AG04450 (cell line): ENCODE results near the gene HEPHL1. TPM values are rescaled to one million over a fixed set of nuclear protein-coding genes. Genes with fewer than 3 reads are reported as not detected.

Source experiments
- CTCF ChIA-PET: fragments of 300-600, 350-600 bp; formaldehyde crosslinking; extraction: SDS; loops from one replicate; lab custom pipeline; 2022; ENCODE audit warnings: antibody characterized with exemption, inconsistent platforms; lab: Charles Lee
- POLR2A ChIA-PET: fragments of 350-600 bp; formaldehyde crosslinking; extraction: SDS; loops from one replicate; lab custom pipeline; 2021; ENCODE audit warnings: antibody characterized with exemption, inconsistent platforms; lab: Yijun Ruan, JAX
- DNase-seq: peaks from one replicate; pipeline ENCODE4 v3.0.0-alpha.2; 2011; ENCODE audit warnings: low read depth, low spot score
- H3K27ac ChIP-seq: one replicate; pipeline ENCODE4 v1.5.1; 2012; ENCODE audit warnings: low read depth, low read length, control low read depth
- H3K27me3 ChIP-seq: one replicate; pipeline ENCODE4 v1.6.0; 2012; ENCODE audit warnings: low read length; ENCODE audit not compliant: control insufficient read depth, insufficient read depth
- H3K4me3 ChIP-seq: 2 replicates; pipeline ENCODE4 v1.5.1; 2011; ENCODE audit warnings: mild to moderate bottlenecking, low read depth, low read length, control low read depth
- H3K9me3 ChIP-seq: 2 replicates; pipeline ENCODE4 v1.5.1; 2012; ENCODE audit warnings: low read length; ENCODE audit not compliant: control insufficient read depth, insufficient read depth
- polyA plus RNA-seq: library from polyadenylated mRNA; depleted of rRNA; stranded (reverse); fragments of >200 nt; gene quantifications from 2 replicates; pipeline ENCODE4 v1.2.3, GENCODE V29; 2011
- TF ChIP-seq, protein P1 (sequence below): IDR thresholded peaks from 2 replicates; pipeline ENCODE4 v1.5.1; 2011; ENCODE audit warnings: low read depth, low read length, control low read depth, inconsistent platforms

HEPHL1 gene
- polyA plus RNA-seq, 1 experiment, result 0.02 TPM

DNA sequence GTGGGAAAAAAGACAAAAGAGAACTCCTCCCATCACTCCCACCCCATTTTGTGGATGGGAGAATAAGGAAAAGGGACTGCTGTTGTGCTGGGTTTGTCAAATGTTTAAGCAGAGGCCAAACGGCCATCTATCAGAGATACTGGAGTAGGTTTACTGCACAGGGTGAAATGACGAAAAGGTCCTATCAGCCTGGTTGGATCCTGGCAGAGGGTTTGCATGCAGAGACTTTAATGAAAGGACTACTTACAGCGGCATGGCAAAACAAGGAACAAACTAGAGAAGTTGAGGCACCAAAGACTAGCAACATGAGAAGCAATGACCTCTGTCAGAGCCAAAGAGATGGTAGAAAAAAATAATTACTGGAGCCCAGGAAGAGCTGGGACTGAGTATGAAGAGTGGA is 32.2 kb upstream of the HEPHL1 start:
- ChIA-PET CTCF (no interaction called here), POLR2A (no interaction called here)
- TF ChIP-seq, protein P1, sequence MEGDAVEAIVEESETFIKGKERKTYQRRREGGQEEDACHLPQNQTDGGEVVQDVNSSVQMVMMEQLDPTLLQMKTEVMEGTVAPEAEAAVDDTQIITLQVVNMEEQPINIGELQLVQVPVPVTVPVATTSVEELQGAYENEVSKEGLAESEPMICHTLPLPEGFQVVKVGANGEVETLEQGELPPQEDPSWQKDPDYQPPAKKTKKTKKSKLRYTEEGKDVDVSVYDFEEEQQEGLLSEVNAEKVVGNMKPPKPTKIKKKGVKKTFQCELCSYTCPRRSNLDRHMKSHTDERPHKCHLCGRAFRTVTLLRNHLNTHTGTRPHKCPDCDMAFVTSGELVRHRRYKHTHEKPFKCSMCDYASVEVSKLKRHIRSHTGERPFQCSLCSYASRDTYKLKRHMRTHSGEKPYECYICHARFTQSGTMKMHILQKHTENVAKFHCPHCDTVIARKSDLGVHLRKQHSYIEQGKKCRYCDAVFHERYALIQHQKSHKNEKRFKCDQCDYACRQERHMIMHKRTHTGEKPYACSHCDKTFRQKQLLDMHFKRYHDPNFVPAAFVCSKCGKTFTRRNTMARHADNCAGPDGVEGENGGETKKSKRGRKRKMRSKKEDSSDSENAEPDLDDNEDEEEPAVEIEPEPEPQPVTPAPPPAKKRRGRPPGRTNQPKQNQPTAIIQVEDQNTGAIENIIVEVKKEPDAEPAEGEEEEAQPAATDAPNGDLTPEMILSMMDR, result no peak
- H3K27me3 ChIP-seq, result no peaks in the 10 kb centered on the region
- no peak overlapping the region for H3K27ac ChIP-seq
- H3K9me3 ChIP-seq, result peaks cover 3% of the 10 kb centered on the region; the same call in 1 of the 2 replicates
- no peak overlapping the region for H3K4me3 ChIP-seq
- DNase-seq, result no peak

DNA sequence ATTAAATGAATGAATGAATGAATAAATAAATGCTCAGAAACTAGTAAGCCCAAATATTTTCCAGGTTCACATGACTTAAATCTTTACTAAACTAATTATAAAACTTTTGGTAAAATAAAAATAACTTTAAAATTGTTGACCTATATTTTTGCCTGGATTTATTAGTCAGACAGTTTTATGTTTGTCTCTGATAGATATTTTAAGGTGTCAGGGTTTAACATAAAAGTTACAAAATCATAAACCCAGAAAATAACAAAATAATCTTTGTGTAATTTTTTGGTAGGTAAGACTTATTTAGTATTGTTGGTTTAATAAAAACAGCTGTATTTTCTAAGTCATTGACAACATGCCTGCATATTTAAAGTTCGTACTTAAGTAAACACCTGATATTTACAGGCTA is 27.4 kb upstream of the HEPHL1 start:
- Histone ChIP-seq H3K27ac (no peak overlapping the region), H3K9me3 (peaks cover 3% of the 10 kb centered on the region; the same call in 1 of the 2 replicates), H3K27me3 (no peaks in the 10 kb centered on the region), H3K4me3 (no peak overlapping the region)
- CTCF ChIA-PET, result no interaction called here
- no peak for DNase-seq
- TF ChIP-seq, protein P1, result no peak
- POLR2A ChIA-PET, result no interaction called here

DNA sequence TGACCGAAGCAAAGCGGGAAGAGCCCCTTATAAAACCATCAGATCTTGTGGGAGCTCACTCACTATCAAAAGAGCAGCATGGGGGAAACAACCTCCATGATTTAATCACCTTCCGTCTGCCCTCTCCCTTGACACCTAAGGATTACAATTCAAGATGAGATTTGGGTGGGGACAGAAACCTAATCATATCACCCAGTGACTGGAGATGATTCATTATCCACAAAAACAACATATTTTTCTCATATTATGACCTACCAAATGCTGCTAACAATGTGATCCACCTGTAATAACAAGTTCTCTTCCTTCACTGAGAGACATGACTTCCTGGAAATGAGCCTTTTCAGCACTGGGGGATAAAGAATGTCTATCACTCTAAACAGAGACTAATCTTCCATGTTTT is 23.4 kb upstream of the HEPHL1 start:
- TF ChIP-seq, protein P1, result no peak
- H3K27ac ChIP-seq, result no peak overlapping the region
- ChIA-PET POLR2A (no interaction called here), CTCF (no interaction called here)
- peaks cover 3% of the 10 kb centered on the region; the same call in 1 of the 2 replicates for H3K9me3 ChIP-seq
- DNase-seq, result no peak
- H3K27me3 ChIP-seq, result no peaks in the 10 kb centered on the region
- H3K4me3 ChIP-seq, result no peak overlapping the region

DNA sequence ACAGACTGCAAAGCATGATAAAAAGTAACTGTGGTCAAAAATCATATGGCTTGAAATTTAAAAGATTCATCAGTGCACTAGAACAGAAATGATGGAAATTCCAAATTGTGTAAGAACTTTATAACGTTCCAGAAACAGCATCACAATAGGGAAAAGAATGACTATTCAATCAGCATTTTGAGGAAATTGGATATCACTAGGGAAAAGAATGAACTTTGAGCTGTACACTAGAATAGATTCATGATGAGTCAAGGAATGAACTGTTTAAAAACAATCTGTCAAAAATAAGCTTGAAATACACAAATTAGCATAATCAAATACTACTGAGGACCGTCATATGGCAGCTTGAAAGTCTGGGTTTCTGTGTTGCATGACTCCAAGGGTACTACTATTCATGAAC is 20.5 kb upstream of the HEPHL1 start:
- no peak for DNase-seq
- ChIA-PET CTCF (interaction anchor here (1.4 kb wide), 1 partner anchor 106 kb away, joined by 6 read pairs; no protein-coding TSS in a partner anchor), POLR2A (interaction anchor here (0.9 to 1.1 kb wide), 2 partner anchors 128 to 135 kb away, joined by 3 to 7 read pairs; partner anchors contain the start of gene PANX1)
- Histone ChIP-seq H3K9me3 (no peaks in the 10 kb centered on the region), H3K4me3 (no peak overlapping the region), H3K27ac (no peak overlapping the region), H3K27me3 (no peaks in the 10 kb centered on the region)
- TF ChIP-seq, protein P1, result no peak

DNA sequence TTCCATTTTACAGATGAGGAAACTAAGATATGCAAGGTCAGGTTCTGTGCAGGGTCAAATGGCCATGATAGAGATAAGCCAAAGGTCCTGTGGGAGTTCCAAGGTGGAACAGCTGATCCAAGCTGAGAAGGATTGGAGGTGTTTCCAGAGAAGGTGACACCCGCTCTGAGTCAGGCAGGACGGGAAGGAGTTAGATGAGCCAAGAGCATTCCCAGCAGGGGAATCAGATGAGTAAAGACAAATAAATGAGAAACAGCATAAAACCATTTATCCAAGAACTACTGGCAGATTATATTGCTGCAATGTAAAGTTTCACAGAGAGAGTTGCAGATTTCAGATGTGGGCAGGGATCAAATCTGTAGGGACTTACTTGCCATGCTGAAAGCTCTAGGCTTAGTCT is 18.9 kb upstream of the HEPHL1 start:
- Histone ChIP-seq H3K27me3 (no peaks in the 10 kb centered on the region), H3K4me3 (no peak overlapping the region), H3K27ac (no peak overlapping the region), H3K9me3 (no peaks in the 10 kb centered on the region)
- no peak for DNase-seq
- CTCF ChIA-PET, result interaction anchor here (0.6 kb wide), 1 partner anchor 106 kb away, joined by 3 read pairs; no protein-coding TSS in a partner anchor
- POLR2A ChIA-PET, result no interaction called here
- TF ChIP-seq, protein P1, result no peak
